ENCODE results near the gene RCAN1.

Gene RCAN1

DNA sequence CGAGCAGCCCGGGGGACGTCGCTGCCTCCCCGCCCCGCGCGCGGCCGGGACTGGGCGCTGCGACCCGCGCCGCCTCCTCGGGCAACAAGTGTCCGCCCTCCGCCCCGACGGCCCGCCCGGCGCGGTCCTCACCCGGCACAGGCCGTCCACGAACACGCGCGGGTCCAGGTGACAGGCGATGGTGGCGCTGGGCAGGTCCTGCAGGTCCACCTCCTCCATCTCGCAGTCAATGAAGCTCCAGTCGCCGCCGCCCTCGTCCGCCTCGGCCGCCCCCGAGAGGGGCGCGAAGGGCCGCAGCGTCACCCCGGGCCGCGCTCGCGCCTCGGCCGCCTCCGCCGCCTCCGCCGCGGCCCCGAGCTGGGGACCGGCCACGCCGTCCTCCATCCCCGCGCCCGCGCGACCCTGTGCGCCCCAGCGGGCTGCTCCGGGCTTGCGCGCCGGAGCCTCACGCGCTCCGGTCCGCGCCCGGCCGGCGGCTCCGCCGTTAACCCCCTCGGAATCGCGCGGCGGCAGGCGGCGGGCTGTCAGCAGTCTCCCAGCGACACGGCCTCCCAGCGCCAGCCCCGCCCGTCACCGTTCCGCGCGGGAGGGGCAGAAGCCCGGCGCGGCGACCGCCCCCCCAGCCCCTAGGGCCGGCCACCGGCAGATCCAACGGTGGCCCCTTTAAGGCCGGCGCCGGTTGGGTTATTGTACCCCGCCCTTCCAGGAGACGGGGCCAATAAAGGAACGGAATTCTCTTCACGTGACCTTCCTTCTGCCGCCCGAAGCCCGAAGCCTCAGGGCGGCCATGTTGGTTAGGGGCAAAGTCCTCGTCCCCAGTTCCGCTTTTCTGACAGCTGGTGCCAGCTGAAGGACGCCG is at the start of gene RCAN1:
Gene RCAN1 (minus strand): TSS at position 486 of the 859 bp plus-strand sequence. CDS start 102 bp downstream, at position 384.
- peak; percentile 78 for DNase-seq (ENCODE audit: low read depth in 2 of 2)

DNA sequence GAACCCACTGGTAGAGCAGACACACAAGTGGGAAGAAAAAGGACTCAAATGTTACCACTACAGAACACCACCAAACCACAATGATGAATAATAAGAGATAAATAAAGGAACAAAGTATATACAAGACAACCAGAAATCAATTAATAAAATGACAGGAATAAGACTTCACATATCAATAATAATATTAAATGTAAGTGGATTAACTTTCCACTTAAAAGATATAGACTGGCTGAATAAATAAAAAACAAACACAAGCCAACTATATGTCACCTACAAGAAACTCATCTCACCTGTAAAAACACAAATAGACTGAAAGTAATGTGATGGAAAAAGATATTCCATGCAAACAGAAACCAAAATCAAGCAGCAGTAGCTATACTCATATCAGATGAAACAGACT is 46.9 kb upstream of the RCAN1 start:
- no peak for DNase-seq (ENCODE audit: low read depth in 2 of 2)

DNA sequence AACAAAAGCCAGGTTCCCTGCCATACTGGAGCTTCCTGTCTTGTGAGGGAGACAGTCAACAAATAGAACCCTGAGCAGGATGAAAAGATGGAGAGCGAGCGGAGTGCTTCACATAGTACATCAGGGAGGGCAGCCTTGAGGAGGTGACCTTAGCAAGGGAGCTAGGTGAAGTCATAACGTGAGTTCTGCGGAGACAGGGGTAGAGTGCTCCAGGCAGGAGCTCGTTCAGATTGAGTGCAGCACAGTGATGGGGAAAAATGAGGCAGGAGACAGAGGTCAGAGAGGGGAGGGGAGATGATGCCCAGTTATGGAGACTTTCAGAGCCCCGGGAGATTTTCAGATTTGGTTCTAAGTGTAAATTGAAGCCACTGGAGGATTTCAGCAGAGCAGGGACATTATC is 38.6 kb upstream of the RCAN1 start:
- no peak for DNase-seq (ENCODE audit: low read depth in 2 of 2)

DNA sequence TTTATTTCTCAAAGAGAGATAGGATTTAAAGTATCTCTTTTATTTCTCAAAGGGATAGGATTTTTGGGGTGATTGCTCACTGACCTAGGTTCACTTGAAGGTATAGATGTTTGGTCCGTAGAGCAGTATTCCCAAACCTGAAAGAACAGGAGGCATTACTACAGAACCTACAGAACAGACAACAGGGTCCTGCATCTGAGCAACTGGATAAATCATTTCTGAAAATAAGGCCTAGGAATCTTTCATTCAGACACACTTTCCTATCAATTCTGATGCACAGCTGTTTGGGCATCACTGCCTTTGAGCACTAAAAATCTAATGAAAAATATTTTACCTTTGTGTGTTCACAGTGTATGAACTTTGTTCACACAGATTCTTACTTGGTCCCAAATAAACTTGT is 36.7 kb upstream of the RCAN1 start:
- DNase-seq (ENCODE audit: low read depth in 2 of 2): no peak

DNA sequence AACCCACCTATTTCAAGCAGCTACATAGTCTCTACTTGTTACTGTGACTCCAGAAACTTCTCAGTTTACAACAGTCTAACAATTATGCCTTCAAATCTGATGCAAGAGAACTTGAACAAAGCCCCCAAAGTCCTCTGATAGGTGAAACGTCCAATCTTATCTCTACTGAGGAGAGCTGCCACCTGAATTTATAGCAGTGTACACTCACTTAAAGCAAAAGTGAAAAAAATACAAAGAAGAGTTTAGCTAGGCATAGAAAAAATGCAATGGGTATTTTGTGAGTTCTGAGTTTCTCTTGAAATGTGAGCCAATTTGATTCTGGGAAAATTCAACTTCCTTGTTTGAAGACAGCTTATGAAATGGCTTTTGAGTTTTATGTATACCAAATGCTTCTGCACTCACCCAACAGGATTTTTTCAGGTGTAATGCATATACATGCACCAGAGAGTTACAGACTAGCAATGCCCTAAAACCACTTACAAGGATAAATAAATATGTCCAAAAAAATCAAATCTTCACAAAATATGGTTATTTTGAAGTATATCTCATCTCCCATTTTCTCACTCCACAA is 36.0 kb upstream of the RCAN1 start:
- DNase-seq (ENCODE audit: low read depth in 2 of 2): no peak

DNA sequence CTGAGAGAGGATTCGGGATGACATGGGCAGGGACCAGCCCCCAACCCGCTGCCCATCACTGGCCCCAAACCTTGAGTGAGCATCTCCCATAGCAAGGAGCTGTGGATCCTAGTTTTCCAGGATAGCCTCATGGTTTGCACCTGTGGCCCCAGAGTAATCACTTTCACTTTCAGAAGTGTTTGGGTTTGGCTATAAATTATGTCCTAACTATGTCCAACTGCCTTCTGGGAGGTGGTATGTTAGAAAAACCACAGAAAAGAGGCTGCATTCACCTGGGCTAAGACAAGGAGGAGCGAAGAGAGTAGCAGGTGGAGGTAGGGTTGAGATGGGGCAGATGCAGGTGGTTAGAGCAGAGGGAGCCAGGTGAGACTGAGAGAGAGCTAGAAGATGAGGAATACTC is 34.5 kb upstream of the RCAN1 start:
- no peak for DNase-seq (ENCODE audit: low read depth in 2 of 2)

DNA sequence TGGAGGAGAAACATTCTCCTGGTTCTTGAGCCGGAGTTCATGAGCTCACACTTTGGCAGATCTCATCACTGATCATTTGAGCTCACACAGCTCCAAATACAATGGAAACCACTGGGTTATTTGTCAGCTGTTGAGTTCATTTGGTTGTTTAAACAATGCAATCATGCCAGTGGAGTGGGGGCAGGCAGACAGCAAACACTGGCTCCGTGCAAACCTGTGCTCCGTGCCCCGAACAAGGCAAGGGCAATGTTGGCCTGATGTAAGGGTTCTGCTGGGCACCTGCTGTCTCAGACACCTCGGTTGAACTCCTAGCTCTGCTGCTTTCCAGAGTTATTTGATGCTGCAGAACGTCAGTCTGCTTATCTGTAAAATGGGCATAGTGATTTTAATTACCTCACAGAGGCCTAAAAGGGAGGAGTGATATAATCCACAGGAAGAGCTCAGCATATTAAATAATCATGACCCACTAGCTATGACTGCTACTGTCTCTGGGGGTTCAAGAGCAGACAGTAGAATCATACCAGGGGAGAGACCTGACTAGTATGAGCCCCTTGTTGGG is 33.9 kb upstream of the RCAN1 start:
- no peak for DNase-seq (ENCODE audit: low read depth in 2 of 2)

DNA sequence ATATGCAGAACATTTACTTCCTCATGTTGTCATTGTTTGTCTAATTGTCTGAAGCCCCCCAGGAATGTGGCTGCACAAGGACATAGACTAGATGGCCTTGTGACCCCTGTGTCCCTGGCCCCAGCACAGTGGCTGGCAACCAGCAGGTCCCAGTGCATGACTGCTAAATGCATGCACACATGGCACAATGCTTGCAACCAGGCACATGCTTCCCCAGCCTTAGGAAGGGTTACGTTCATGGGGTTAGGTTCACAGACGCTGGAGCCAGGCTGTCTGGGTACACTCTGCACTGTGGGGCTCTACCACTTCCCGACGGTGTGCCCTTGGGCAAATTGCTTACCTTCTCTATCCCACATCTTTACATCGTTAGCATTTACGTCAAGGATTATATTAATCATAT is 32.6 kb upstream of the RCAN1 start:
- no peak for DNase-seq (ENCODE audit: low read depth in 2 of 2)

DNA sequence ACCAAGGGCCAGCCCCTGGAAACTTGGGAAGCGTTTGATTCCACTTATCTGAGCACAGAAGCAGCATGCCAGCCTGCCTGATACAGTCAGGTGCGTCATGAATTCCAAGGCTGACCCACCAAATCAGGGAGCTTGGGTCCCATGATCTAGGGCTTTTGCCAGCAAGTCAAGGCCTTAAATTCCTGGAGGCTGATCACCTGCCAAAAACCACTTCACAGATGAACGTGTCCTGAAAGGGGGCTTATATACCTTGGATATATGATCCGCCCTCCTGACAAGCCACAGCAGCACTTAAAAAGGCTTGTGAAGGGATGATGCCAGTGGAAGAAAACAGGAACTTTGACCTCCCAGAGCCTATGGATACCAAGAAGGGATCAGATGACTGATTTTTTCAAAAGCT is 29.9 kb upstream of the RCAN1 start:
- DNase-seq (ENCODE audit: low read depth in 2 of 2): no peak

DNA sequence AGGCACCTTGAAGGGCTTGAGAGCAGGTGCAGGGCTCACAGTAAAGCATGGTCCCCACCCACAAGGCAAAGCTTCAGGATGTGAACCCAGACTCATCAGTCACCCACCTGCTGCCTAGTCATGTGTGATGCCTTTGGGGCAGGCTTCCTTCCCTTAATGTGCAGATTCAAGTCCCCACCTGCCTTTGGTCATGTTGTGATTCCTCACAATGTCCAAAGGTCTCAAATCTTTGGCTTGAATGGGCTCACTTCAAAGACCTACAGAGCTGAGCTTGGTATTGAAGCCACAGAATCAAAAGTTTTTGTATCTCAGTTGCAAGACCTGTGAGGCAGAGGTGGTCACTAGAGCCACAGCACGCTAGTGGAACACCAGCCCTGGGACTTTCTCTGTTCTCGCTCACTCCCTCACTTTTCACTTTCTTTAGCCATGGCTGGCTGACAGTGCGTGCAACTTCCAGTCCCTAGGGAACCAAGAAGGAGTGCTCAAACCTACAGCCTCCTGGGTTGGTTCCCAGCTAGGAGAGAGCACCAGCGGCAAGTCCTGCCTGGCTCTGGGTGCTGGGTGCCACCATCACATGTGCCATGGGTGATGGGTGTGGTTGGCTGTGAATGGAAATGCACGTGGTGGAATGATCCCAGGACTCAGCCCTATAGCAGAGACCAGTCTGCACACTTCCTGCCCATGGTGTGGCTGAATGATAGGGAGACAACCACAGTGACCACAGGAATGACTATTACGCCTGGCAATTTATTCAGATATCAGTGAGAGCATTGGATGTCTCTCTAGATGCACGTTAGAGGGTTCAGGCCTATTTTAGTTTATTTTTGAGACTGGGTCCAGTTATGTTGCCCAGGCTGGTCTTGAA is 27.5 kb upstream of the RCAN1 start:
- DNase-seq (ENCODE audit: low read depth in 2 of 2): no peak

DNA sequence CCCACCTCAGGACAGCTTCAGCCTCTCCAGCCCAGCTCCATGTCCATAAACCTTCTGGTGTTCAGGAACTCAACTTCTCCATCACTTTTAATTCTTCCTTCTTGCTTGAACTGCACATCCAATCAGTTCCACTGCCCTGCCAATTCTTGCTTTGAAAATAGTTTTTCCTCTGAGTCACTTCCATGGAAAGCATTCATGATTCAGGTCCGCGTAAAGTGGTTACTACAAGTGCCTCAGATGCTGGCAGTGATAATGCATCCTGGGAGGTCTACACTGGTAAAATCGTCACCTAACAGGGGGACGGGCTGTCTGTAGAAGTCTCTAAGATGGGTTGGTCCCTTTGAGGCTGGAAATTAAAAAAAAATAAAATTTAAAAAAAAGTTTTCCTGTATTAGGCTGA is 25.9 kb upstream of the RCAN1 start:
- peak in 1 of 2 donors; percentile 14 for DNase-seq (ENCODE audit: low read depth in 2 of 2)

DNA sequence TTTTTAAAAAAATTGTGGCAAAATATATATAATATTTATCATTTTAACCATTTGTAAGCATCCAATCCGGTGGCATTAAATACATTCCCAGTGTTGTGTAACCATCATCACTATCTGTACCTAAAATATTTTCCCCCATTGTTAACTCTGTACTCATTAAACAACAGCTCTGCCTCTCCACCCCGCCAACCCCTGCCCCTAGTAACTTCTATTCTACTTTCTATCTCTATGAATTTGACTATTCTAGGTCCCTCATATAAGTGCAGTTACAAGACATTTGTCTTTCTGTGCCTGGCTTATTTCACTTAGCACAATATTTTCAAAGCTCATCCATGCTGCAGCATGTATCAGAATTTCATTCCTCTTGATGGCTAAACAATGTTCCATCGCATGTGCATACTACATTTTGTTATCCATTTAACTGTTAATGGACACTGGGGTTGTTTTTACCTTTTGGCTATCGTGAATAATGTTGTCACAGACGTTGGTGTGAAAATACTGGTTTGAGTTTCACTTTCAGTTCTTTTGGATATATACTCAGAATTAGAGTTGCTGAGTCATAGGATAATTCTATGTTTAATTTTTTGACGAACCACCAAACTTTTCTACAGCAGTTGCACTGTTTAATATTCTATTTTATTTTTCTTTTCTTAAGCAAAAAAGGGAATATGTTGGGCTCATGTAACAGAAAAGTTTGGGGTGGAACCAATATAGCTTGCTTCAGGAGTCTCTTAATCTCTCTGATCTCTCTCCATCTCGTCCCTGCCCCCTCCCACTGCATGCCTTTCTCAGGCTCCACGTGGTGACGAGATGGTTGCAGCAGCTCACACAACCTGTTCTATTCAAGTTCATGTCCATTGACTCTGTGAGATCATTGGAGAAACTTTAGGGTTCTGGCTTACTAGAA is 25.2 kb upstream of the RCAN1 start:
- DNase-seq (ENCODE audit: low read depth in 2 of 2): peak in 1 of 2 donors; percentile 15

DNA sequence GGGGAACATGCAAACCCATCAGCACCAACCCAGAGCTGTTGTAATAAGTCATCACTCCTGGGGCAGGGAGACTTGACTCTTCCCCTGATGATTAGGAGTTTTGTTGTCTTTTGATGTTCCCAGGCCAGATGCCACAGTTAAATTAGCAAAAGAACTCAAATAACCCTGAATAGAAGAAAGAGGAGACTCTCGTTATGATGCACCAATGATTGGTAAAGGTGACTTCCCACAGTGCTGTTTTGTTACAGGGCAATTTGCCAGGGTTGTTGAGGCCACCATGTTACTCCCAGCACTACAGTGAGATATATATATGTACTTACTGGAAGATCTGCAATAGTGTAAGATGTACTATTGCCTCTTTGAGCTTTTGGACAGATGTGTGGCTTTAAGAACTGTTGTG is 24.3 kb upstream of the RCAN1 start:
- no peak for DNase-seq (ENCODE audit: low read depth in 2 of 2)

DNA sequence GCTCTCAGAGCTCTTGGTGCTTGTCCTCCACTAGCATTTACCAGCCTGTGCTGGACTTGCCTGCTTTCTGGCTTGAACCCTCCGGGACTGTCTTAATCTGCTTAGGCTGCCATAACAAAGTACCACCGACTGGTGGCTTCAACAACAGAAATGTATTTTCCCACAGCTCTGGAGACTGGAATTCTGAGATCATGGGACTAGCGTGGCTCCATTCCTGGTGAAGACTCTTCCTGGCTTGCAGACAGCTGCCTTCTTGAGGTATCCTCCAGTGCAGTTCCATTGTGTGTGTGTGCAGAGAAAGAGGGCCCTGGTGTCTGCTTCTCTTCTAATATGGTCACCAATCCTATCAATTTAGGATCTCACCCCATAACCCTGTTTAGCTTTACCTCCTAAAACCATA is 22.0 kb upstream of the RCAN1 start:
- DNase-seq (ENCODE audit: low read depth in 2 of 2): no peak

DNA sequence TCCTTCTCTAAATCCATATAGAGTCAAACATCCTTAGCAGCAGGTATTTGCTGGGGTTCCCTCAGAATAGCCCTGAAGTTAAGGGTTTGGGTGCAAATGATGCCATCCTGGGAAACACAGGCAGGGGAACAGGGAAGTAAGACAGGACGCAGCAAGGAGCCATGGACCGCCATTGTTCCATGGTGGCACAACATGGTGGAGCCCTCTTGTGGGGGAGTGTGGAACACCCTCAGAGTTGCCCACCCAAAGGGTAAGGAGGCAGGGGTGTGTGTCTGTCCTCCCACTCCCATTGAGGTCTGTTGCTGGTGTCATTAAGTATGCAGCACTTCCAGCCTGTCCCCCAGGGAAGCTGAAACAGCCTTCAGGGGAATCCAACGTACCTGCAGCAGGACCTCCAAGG is 20.4 kb upstream of the RCAN1 start:
- DNase-seq (ENCODE audit: low read depth in 2 of 2): no peak

DNA sequence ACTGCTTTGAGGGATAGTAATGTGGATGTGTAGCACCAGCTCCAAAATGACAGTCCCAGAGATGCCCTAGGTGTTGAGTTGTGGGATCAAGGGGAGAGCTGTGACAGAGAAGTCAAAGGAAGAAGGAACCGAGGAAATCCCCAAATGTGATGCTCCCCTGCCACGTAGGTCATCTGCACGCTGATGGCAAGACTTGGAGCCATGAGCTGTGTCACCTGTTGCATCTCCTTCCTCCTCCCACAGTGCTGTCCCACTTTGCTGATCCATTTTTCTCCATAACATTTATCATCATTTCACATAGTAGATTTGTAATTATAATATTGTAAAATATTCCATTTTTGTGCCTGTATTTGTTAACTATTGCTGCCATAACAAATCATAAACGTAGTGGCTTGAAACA is 17.6 kb upstream of the RCAN1 start:
- no peak for DNase-seq (ENCODE audit: low read depth in 2 of 2)

DNA sequence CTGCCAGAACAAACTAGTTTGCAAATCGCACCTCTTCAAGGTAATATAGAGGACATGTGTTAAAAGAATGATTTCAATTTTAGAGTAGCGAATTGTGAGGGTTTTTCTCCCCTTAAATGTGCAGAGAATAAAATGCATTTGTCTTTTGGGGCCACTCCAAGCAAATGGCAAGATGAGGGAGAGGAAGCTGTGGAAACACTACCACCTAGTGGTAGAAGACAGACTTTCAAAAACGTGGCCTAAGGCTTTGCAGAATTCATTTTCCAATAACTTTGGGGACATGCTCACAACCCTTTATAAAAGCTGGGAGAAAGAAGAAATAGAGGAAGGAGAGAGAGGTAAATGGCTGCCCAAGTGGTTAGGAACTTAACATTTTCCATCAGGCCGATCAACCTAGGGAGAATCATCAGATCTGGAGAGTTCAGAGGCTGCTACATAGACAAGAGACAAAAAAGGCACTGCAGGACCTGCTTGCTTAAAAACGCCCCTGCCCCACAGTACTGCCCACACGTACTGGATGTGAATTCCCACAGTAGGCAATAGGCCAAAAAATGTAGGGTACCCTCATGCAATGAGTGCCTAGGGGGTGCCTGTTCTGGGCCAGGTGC is 15.7 kb upstream of the RCAN1 start:
- no peak for DNase-seq (ENCODE audit: low read depth in 2 of 2)

DNA sequence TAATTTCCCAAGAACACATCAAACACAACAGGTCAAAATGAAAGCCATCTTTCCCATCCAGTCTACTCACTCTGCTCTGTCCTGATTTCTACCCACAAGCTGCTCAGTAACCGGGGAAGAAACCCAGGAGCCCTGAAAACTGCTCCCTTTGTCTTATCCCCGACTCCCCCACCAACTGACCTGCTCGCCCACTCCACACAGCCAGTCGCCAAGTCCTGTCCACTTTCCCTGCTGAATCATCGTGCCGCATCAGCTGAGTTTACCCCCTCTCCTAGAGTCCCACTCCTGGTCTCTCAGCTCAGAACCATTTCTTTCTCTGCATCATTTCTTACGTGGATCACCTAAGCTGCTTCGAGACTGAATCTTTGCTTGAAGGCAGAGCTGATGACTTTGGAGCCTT is 11.2 kb upstream of the RCAN1 start:
- DNase-seq (ENCODE audit: low read depth in 2 of 2): no peak

DNA sequence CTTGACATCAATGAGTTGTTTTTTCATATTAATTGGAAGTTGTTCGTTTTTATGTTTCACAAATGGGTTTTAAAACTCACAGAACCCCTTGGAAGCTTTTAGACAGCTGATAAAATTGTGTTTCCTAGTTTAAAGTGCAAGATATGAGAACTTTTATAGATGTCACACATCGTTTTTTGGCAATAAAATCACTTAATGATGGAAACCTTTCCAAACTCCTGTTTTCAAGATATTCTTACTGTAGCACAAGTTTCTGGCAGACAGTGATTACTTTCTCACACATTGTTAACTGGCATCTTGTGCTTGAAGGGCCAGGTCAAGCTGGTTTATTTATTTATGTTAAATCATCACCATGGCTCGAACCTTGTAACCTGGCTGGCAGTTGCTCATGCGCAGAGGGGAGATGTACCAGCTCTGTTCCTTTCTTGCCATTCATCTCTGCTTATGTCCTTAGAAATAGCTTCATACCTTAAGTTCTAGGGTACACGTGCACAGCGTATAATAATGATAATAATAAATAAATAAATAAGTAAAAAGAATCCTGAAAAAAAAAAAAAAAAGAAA is 10.2 kb upstream of the RCAN1 start:
- DNase-seq (ENCODE audit: low read depth in 2 of 2): no peak

DNA sequence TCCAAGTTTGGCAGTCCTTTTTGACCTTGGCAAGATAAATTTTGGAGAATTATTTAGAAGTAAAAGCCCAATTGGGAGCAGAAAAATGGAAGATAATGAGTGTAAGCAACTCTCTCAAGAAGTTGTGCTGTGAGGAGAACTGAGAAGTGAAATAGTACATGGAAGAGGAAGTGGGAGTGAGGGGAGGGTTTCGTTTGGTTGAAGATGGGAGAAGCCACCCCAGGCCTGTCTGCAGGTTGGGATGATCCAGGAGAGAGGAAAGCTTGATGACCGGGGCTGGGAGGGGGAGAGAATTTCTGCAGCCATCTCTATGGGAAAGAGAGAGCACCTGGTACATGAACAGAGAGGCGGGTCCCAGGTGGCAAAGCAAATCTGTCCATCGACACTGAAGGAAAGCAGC is 8.6 kb upstream of the RCAN1 start:
- no peak for DNase-seq (ENCODE audit: low read depth in 2 of 2)

Measured in stimulated activated CD4-positive, alpha-beta T cell treated with anti-CD3 and anti-CD28 coated beads, Interleukin-15, amount 100 ng/mL, for 48 hours (primary cell).